ENCODE measurements around the gene CDK18.
A peak's percentile ranks its signal among the peaks of the same experiment; 100 is the strongest.

Gene CDK18

DNA sequence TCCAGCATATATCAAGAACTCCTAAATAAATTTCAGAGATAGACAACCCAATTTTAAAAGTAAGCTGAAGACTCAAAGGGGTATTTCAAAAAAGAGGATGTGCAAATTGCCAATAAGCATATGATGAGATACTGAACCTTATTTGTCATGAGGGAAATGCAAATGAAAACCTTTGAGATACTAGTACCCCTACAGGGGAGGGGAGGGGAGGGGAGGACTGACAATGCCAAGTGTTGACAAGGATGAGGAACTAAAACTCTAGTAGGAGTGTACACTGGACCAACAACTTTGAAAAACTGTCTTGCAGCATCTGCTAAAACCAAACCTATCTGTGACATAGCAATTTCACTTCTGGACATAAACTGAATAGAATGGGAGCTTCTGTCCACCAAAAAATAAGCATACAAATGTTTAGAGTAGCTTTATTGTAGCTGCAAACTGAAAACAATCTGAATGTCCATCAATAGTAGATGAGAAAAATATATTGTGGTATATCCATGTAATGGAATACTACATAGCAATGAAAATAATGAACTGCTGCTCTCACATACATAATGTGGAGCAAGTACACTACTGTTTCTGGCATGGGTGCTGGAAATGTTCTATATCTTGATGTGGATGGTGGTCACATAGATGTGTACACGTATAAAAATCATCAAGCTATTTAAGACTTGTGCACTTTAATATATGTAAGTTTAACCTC is 57.2 kb downstream of the CDK18 start:
- DNase-seq = no peak
- H3K27ac Mint-ChIP-seq = no peak overlapping the region
- no peak overlapping the region for H3K4me3 Mint-ChIP-seq
- H3K9me3 Mint-ChIP-seq = peaks cover 43% of the 10 kb centered on the region
- H3K36me3 Mint-ChIP-seq (ENCODE audit: low read depth) = peaks cover 11% of the 10 kb centered on the region
- H3K4me1 Mint-ChIP-seq = peaks cover 11% of the 10 kb centered on the region
- H3K27me3 Mint-ChIP-seq (ENCODE audit: low read depth, poor library complexity) = peaks cover 48% of the 10 kb centered on the region
- TF ChIP-seq, protein P1, sequence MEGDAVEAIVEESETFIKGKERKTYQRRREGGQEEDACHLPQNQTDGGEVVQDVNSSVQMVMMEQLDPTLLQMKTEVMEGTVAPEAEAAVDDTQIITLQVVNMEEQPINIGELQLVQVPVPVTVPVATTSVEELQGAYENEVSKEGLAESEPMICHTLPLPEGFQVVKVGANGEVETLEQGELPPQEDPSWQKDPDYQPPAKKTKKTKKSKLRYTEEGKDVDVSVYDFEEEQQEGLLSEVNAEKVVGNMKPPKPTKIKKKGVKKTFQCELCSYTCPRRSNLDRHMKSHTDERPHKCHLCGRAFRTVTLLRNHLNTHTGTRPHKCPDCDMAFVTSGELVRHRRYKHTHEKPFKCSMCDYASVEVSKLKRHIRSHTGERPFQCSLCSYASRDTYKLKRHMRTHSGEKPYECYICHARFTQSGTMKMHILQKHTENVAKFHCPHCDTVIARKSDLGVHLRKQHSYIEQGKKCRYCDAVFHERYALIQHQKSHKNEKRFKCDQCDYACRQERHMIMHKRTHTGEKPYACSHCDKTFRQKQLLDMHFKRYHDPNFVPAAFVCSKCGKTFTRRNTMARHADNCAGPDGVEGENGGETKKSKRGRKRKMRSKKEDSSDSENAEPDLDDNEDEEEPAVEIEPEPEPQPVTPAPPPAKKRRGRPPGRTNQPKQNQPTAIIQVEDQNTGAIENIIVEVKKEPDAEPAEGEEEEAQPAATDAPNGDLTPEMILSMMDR (IDR thresholded peaks at IDR 0.05) = no peak

DNA sequence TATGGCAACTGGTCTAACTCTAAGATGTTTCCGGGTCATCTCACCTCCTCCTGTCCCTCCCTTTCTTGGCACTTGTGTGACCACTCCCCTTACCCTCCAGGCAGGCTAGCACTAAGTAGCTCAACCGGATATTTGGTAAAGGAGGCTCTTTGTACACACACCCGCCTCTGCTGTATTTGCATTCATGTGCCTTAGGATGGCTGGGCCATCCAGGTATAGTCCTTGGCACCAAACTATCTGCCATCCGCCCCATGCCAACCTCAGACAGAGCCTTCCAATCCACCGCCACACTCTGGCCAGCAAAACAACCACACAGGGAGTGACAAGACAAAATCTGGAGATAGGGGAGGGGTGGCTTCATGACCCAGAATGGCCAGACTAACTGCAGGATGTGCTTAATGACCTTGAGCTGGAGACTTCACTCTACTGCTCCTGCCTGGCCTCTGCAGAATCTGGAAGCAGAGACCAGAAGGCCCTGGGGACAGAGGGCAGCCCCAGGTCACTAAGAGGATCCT is 59.5 kb downstream of the CDK18 start:
- Mint-ChIP-seq H3K4me1 (peaks cover 11% of the 10 kb centered on the region), H3K9me3 (peaks cover 34% of the 10 kb centered on the region), H3K36me3 (ENCODE audit: low read depth) (peaks cover 11% of the 10 kb centered on the region), H3K27ac (peak overlapping the region; percentile 16), H3K4me3 (peak overlapping the region; percentile 11), H3K27me3 (ENCODE audit: low read depth, poor library complexity) (peaks cover 56% of the 10 kb centered on the region)
- no peak for DNase-seq
- TF ChIP-seq, protein P1 (IDR thresholded peaks at IDR 0.05) = no peak

DNA sequence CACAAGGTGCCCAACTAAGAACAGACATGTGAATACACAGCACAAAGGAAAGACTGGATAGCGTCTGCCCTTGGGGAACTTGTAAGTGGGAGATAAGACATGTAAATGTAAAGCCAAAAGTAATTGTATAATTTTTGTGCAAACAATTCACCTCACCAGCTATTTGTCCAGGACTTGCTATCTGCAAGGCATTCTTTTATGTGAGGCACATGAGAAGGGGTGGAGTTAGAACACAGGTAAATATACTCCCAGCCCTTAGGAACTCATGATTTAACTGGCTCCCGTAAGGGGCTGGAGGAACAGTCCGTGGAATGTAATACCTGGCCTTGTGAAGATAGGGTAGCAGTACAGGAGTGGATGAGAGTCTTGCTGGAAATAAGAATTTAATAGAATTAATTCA is 61.3 kb downstream of the CDK18 start:
- Mint-ChIP-seq H3K9me3 (peaks cover 16% of the 10 kb centered on the region), H3K36me3 (ENCODE audit: low read depth) (peaks cover 1% of the 10 kb centered on the region), H3K4me3 (no peak overlapping the region), H3K27ac (no peak overlapping the region), H3K4me1 (peaks cover 16% of the 10 kb centered on the region), H3K27me3 (ENCODE audit: low read depth, poor library complexity) (peaks cover 64% of the 10 kb centered on the region)
- DNase-seq = no peak
- TF ChIP-seq, protein P1 (IDR thresholded peaks at IDR 0.05) = no peak

DNA sequence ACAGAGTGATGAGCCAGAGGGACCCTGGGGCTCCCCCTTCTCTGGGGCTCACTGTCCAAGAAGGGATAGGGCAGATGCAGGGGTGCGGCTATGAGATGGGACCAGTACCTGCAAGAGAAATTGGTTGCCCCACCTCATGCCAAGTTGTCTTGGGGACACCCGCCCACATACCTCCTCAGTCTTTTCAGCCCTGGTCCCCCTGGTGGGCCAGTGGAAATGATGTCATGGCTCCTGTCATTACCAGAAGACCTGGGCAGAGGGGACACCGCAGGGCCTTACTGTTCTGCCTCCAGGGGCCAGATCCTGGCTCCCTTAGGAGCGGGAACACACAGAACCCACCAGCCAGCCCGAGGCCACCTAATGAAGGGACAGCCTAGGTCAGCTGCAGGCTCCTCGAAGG is 63.2 kb downstream of the CDK18 start:
- Mint-ChIP-seq H3K36me3 (ENCODE audit: low read depth) (no peaks in the 10 kb centered on the region), H3K9me3 (no peaks in the 10 kb centered on the region), H3K27me3 (ENCODE audit: low read depth, poor library complexity) (peaks cover 80% of the 10 kb centered on the region), H3K27ac (no peak overlapping the region), H3K4me1 (peaks cover 32% of the 10 kb centered on the region), H3K4me3 (peak overlapping the region; percentile 67)
- no peak for DNase-seq
- TF ChIP-seq, protein P1 (IDR thresholded peaks at IDR 0.05) = no peak

DNA sequence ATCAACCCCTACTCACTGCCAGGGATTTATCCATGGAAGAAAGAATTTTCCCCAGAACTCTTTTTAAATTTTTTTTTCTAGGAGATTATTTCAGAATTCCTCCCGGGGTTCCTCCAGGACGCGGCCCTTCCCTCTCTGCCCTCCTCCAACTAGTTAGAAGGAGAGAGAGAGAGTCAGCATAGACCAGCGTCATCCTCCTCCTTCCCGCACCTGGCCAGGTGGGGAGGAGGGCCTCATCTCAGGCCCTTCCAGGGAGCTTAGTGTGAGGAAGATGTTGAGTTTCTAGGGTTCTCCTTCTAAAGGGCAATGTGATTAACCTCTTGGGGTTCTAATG is 63.6 kb downstream of the CDK18 start:
- Mint-ChIP-seq H3K4me1 (peaks cover 32% of the 10 kb centered on the region), H3K36me3 (ENCODE audit: low read depth) (no peaks in the 10 kb centered on the region), H3K9me3 (no peaks in the 10 kb centered on the region), H3K27ac (no peak overlapping the region), H3K27me3 (ENCODE audit: low read depth, poor library complexity) (peaks cover 84% of the 10 kb centered on the region), H3K4me3 (peak overlapping the region; percentile 67)
- TF ChIP-seq, protein P1 (IDR thresholded peaks at IDR 0.05) = no peak
- DNase-seq = no peak
